Activated effector memory CD4-positive, alpha-beta T cell treated with Interleukin-2 at 50 U/mL for 16 hours (primary cell): ENCODE results near the gene KIF16B.

Source experiments
- DNase-seq: peaks from one replicate; pipeline ENCODE4 v3.0.0-alpha.2; 2020

Gene KIF16B

GRCh38 chr20:16337707-16338106, 235.5 kb downstream of the KIF16B start:
- DNase-seq: no peak

DNA sequence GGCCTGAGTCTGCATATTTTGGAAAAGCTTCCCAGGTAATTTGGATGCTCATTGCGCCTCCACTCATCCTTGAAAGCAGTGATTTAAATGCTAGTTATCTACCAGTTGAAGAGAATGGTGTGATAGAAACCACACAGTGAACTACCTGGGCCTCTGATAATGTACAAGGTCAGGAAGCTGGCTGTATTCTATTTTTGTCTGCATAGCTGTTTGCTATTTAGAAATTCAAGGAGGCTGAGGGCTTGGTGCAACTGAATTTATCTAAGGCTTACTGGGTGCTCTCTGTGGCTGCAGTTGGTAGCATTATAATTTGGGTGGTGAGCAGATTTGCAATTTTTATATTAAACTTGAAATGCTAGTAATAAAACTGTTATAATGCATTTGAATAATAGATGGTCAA, 245.6 kb downstream of the KIF16B start:
- no peak for DNase-seq

DNA sequence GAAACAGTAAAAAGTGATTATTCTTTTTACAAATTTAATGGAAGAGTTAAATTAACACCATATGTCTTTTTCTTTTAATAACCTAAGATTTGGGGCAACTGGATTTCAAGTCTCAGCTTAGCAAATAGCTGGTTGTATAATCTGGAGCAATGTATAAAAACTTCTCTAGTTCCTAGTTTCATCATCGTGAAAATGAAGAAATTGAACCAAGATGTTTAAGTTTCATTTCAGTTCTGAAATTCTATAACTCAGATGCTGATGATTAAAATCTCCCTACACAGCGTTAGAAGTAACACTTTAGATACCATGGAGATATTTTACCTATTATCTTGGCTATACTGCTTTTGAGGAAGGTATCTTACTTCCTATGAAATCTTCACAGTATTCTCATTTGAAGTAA, 252.0 kb downstream of the KIF16B start:
- DNase-seq: no peak

- DNase-seq: no peak
Measured at GRCh38 chr20:16317445-16318362, 255.5 kb downstream of the KIF16B start.

GRCh38 chr20:16316513-16316912, 256.7 kb downstream of the KIF16B start:
- no peak for DNase-seq

GRCh38 chr20:16314748-16315159, 258.5 kb downstream of the KIF16B start:
- no peak for DNase-seq

GRCh38 chr20:16314320-16314719, 258.9 kb downstream of the KIF16B start:
- no peak for DNase-seq

- DNase-seq: no peak
Measured at GRCh38 chr20:16313917-16314316, 259.3 kb downstream of the KIF16B start.

GRCh38 chr20:16312998-16313397, 260.2 kb downstream of the KIF16B start:
- DNase-seq: no peak

DNA sequence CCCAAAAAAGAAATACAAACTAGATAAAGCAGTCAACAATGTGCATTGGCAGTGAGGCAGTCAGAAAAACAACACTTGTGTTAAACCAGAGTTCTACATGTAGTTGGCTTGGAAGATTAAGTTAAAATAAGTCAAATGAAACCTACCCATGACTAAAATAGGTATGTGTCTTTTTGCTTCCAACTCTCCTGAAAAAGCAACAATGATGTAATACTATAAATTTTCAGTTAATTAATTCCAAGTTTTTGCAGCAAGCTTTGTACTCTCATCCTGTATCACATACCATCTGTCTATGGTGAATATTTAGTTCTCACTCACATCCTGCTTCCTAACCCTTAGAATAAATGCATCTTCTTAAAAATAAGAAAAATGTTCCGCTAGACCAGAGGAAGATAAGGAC, 261.5 kb downstream of the KIF16B start:
- no peak for DNase-seq

DNA sequence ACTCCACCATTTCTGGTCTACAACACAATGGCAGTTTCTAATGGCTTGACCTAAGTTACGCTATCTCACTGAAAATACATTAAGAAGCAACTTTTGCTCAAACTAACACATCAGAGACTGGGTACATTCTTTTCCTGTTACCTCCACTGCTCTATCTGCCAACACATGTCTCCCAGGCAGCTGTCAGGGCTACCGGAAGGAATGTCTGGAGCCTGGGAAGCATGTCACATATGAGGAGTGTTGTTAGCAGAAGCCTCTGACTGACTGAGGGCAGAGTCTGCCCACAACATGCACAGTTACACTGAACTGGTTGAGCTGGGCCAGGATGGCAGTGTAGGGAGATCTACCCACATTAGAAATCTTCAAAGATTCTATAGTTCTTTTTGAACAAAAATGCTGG, 264.5 kb downstream of the KIF16B start:
- DNase-seq: no peak

DNA sequence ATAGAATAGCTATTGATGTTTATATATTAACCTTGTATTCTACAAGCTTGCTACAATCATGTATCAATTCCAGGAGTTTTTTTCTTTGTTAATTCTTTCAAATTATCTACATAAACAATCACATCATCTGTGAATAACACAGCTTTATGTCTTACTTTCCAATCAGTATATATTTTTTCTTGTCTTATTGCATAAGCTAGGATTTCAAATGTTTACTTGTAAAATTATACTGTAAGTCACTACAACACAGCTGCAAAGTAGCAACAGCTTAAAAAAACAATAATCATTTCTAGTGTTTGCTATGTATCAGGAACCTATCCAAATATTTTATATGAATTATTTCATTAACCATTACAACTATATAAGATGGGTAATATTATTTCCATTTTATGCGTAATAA, 270.4 kb downstream of the KIF16B start:
- no peak for DNase-seq

DNA sequence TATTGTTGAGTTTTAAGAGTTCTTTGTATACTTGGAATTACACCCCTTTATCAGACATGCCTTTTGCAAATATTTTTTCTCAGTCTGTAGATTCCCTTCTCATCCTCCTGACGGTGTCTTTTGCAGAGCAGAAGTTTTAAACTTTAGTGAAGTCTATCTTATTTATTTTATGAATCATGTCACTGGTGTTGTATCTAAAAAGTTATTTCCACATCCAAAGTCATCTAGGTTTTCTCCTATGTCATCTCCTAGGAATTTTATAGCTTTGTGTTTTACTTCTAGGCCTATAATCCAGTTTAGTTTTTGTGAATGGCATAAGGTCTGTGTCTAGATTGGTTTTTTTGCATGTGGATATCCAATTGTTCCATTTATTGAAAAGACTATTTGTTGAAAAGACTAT, 271.3 kb downstream of the KIF16B start:
- no peak for DNase-seq

GRCh38 chr20:16299897-16300296, 273.4 kb downstream of the KIF16B start:
- no peak for DNase-seq

GRCh38 chr20:16296931-16297330, 276.3 kb downstream of the KIF16B start:
- DNase-seq: no peak

- DNase-seq: no peak
Measured at GRCh38 chr20:16295534-16295933, 277.7 kb downstream of the KIF16B start.

GRCh38 chr20:16293590-16293989, 279.7 kb downstream of the KIF16B start:
- DNase-seq: no peak

DNA sequence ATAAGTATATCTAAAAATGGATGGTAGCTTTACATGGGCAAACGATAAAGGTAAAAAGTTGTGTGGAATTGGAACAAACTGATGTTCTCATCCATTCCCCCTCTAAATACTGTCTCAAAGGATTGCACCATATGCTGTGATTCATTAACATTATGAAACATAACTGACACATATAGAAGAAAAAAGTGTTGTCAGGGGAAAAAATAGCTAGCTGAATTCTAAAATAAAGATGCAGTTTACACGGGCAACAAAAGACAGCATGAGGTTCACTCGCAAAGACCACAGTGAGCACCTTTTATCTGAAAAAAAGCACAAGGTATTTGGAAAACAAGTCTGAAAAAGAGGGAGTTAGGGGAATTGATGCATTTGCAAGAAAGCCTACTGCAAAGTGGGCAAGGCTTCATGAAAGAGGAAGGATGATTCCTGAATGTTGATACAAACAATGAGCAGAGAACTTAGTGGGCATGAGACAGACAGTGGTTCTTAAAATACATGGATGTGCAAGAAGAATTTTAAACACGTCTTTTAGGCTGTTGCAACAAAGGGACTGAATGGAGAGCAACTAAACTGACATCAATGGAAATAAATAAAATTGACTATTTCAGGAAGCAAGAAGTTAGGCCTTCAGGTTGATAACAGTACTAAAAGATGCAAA, 280.9 kb downstream of the KIF16B start:
- no peak for DNase-seq

DNA sequence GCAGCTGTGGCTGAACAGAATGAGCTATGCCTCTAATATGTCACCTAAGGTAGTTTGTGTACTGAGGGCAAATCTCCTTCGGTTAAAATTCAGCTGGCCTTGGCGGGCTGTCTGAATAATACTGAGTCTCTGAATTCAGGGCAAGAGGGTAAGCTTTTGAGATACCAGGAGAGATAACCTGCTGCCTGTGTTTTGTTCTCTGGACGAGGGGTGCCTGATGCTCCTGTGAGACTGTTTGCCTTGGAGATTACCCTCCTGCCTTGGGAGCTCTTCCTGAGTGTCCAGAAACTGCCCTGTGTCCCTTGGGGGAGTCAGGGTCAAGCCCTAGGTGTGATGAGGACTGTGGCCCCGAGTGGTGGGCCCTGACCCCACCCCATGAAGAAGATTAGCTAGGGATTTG, 282.9 kb downstream of the KIF16B start:
- DNase-seq: no peak

DNA sequence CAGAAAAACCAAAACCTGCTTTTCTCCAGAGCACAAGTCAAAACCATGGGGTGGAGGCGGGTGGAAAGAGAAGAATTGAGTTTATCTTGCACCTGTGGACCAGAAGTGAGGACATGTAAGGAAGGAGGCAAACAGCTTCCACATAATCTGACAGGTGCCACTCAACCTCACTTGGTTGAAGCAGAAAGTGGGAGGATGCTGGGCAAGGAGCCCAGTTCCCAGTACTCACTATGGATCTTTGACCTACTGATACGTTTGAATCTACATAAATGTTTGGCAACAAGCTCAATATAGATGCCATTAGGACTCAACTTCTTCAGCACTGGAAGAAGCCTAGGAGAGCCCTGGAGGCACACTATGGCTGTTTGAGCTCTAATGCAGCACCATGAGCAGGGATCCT, 285.5 kb downstream of the KIF16B start:
- DNase-seq: no peak

DNA sequence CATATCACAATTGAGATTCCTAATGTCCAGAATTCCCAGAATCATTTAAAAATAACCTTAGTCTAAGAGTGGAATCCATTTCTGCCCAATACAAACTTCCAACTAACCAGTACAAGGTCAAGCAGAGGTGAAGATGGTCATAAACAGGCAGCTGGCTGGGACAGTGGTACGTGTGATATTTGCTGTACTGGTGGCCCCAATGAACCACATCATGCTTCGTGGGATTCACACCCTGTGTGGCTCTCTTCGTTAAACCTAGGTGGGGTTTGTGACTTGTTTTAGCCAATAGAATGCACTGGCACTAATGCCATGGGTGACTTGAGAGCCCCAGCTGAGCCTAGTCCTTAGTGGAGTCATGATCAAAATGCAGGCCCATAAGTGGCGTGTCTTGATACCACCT, 286.6 kb downstream of the KIF16B start:
- no peak for DNase-seq

GRCh38 chr20:16284385-16285100, 288.7 kb downstream of the KIF16B start:
- no peak for DNase-seq

- DNase-seq: no peak
Measured at GRCh38 chr20:16283978-16284377, 289.3 kb downstream of the KIF16B start.

- no peak for DNase-seq
Measured at GRCh38 chr20:16283307-16283706, 289.9 kb downstream of the KIF16B start.
